Fibroblast of skin of left quadriceps (primary cell): ENCODE data around the gene SAXO1.
"Not testable (repeated sequence)": the region's sequence is repeated elsewhere in the genome, so short reads cannot be mapped to it uniquely, and the experiment has no call there.

Source experiments
- DNase-seq, 2 experiments: peaks; one replicate each; pipeline ENCODE4 v3.0.0-alpha.2; 2013; ENCODE audit warnings: low read depth in 2 of 2

The SAXO1 gene

DNA sequence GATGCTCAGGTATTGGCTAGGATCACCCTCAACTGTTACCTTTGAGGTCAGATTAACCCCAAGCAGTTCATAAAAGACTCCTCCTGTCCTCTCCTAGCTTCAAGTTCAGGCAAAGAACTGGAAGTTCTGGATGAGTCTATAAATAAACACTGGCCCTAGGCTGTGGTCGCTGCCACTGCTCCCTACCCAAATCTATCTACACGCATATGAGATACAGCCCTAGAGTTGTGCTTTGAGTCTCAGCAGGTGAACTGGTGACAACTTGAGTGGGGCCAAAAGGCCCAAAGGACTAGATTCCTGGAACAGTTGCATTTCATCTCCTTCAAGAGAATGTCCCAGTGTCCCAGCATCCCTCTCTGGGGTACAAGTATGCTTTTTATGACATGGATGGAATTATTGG lies 62.6 kb downstream of the SAXO1 start:
- no peak for DNase-seq

DNA sequence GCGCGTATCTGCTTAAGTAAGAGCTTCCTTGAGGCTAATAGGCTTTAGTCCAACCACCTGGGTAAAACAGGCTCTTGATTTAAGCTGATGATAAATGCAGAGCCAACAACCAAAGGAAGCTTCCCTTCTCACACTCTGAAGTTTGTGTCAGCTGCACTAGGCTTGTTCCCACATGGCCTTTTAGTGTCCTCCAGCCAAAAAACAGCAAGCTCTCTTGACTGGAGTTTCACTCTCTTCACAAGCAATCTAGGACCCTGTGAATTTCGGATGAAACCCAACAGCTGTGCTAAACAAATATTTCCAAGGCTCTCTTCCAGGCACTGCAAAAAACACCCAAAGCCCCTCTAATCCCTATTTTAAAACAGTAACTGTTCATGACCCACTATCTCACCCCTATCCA lies 63.9 kb downstream of the SAXO1 start:
- DNase-seq: no peak

DNA sequence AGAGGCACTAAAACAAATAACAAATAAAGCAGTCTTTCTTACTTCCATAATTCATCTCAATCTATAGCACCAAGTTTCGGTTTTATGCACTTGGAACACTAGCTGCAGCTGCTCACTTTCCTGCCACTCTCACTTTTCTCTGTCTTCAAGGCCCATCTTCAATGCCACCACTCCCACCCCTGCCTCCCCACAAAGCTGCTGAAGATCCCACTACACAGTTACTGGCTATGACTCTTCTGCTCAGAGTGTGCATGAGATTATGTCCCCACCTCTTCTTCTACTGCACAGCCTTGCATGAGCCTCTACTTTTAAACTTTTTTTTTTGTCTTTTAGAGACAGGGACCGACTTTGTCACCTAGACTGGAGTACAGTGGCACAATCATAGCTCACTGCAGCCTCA lies 77.4 kb downstream of the SAXO1 start:
- no peak for DNase-seq

DNA sequence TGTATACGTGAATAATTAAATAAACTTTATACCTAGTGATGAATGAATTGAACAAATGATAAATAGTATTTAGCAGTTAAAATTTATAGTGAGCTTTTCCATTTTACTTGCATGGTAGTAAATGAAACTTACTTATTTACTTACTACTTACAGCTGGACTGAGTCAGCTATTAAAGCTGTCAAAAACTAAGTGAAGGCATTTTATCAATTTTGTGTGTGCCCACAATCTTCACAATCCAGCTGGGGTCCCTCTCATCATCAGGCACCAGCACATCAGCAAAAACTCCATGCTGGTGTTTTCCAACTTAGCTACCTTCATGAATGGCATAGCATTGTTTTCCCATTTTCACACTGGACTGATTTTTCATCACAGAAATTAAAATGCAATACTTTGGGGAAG lies 81.1 kb downstream of the SAXO1 start:
- DNase-seq: no peak

DNA sequence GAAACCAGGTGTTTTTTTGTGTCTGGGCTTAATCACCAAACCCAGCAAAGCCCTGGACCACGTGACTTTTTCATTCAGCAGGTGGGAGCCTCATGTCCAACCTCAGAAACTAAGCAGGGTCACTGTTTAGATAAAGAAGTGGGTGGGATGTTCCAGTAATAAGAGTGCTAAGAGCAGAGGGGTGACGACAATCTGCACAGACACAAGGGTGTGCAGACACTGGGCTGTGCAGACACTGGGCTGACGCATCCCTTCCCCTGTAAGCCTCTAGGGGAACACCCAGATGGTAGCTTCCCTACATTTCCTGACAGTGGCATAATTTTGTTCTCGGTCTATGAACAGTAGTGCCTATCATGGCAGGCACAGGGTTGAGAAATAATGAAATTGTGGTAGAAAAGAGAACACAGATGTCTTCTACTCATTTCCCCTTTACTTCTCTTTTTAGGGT lies 85.1 kb downstream of the SAXO1 start:
- DNase-seq: no peak

DNA sequence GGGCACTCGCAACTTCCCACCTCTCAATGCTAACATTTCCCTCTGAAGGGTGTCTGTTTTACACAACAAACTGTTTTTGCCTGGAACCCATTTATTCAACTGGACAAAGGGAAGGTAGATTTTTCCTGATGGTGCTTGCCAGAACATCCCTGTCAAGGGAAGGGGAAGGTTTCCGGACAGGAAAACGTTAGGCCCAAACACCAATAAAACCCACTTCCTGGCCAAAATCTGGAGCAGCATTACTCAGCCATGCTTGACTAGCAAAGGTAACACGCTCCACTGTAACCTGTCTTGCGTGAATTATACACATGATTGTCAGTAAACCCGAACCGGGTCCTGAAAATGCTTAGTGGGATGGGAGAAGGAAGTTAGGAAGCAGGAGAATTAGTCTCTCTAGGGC lies 90.2 kb downstream of the SAXO1 start:
- no peak for DNase-seq

DNA sequence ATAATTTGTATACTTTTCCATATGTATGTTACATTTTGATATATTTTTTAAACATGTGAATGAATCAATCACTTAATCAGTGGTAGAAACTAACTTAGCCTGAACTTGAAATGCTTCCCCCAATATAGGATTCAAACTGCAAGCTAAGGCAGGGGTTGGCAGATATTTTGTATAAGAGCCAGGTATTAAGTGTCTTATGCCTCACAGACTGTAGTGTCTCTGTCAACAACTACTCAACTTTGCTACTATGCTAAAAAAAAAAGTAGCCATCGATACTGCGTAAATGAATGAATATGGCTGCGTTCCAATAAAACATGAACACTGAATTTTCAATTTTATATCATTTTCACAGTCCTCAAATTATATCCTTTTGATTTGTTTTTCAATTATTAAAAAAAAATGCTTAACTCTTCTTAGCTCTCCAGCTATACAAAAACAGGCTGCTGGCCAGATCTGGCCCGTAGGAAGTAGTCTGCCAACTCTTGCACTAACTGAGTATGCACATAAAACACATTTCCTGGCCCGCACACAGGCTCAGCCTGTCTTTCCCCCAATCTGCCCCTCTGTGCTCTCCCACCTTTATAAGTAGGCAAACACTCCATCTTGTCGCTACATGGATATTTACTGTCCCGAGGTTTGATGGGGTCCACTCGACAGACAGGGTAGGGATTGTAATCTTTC lies 91.8 kb downstream of the SAXO1 start:
- DNase-seq: no peak

DNA sequence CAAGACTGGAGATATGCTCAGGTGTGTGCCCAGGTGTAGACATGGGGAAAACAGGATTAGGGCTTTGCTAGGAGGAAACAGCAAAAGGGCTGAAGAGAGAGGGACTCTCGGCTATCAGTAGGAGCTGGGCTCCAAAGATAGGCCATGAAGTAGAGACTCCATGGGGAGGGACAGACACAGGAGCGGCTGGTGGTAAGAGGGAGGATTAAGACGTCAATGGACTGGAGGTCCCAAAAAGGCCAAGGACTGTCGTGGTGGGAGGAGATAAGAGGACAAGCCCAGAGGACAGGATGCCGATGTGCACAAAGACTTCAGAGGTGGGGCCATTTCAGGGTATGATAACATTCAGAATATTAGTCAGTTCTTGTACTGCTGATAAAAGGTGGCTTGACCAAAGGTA lies 93.1 kb downstream of the SAXO1 start:
- DNase-seq: no peak

DNA sequence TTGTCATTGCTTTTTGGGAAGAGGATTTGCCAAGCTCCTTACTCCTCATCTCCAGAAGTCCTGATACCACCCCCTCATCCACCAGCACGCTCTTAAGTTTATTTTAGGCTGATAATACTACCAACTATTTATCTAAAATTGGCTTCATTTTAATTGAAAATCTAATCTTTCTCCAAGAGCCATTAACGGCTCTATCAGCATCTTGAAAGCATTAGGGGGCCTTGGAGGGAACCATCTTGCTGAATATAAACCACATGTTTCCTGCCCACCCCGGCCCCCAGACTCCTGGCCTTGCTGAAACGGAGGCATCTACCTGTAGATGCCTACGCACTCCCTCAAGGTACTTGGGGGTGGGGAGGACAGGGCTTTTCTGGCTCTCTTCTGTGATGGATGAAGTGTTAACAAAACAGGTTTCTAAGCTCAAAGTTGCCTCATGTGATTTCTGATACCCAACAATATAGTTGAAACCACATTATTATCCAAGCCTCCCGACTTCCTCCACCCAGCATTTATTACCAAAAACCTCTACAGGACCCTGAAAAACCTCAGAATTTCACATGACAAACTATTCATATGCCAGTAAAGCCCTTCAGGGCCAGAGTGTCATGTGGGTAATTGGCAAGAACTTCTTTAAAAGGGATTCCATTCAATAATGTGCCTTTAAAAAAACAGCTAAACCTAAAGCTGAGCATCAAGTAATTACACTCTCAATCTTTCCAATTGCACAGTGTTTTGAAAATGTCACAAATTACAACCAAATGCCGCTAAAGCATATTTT lies 96.7 kb downstream of the SAXO1 start:
- DNase-seq: no peak

DNA sequence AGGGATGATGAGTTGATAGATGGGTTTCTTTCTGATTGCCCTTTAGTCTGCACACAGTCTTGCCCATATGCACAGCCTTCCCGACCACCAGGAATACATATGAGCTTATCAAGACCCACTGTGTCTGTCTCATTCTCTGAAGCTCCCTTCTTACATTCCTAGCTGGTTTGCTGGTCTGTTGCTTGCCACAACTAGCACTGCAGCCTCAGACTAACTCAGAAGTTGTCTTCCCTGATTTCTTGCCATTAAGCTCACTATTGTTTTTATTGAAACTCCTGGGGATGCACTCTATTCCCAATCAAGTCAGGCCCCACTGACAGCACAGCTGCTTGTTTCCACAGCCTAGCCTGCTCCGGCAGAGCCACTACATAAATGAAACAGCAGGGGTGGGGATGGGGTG lies 97.5 kb downstream of the SAXO1 start:
- DNase-seq: no peak

DNA sequence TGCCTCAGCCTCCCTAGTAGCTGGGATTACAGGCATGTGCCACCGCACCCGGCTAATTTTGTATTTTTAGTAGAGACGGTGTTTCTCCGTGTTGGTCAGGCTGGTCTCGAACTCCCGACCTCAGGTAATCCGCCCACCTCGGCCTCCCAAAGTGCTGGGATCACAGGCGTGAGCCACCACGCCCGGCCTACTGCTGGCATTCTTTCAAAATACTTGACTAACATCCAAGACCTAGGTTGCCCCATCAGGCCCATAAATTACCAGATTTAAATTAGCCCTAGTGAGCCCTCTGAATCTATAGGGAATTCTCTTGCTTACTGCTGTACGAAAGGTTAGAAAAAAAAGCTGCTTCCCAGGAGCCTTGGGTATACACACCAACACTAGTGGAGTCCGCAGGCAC lies 102.4 kb downstream of the SAXO1 start:
- not testable (repeated sequence) for DNase-seq

DNA sequence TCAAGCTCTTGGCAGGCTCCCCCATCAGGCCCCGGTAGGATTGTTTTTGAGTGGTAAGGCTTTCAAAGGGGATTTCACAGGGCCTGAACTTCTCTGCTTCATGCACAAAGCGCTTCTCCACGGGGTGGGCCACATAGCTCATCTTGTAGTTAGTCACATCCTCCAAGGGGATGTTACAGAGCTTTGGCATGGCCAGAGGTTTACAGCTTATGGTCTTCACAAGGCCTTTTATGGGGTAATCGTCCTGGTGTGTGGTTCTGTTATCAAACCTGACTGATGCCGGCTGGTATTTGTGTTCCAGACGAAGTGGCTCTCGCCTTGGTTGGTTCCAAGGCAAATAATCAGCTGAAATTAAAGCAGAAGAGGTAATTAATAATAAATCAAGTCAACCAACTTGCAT lies 104.3 kb downstream of the SAXO1 start:
- DNase-seq: no peak

DNA sequence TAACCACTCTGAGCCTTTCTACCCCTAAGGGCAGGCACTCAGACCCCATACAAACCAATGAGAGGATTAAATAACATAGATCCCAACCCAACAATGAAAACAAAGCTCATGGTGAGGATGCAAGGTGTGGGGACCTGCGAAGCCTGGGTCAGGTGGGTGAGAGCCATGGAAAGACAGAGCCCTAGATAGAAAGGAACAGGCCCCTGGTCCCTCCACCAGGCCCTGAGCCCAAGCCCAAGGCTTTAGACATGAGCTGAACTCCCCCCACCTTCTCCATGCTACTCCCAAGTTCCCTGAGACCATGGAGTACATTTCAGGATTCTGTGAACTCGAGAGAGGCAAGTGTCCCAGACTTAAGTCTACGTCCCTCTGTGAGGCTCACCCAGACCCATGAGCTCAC lies 106.5 kb downstream of the SAXO1 start:
- no peak for DNase-seq

DNA sequence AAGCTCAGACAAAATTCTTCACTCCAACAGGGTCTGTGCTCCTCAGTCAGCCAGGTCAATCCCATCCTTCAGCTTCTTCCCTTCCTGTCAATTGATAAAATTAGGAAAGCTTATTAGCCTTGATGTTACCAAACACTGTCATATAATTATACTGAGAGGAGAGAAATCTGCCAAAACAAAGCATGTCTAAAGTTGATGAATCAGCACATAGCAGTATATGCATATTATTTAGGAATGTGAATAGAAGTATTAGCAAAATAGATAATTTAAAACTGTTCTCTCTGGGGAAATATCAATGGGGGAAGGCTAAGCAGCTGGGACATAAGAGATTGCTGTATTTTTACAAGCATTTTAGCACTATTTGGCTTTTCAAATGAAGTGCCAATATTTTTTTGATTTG lies 107.1 kb downstream of the SAXO1 start:
- DNase-seq: no peak

DNA sequence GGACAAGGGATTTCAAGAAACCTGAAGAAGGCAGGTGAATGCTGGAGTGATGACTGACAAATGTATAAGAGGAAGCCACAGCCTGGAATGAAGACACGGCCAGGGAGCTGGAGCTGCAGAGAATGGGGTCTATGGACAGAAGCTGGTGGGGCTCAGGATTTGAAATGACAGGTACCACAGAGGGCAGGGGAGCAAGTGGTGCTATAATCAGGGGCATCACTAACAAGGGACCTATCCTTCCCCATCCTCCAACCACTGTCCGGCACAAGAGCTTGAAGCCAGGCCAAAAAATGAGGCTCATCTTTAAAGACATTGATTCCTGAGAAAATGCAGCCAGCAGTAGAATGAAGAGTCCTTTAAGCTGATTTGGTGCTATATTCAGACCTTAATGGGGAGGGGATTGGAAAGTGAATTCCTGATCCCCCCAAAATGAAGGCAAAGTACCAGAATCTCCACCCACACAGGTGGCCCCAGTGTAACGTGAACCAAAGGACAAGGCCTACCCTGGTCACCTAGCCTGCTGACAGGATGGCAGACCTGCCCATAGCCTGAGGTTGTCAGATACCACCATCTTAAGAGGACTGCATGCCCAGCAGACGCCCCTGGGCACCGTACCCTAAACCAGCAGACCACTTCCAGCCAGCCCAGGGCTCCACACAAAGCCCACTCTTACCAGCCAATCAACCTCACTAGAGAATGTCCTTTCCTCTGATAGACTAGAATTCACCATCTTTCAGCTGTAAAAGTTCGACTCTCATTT lies 109.2 kb downstream of the SAXO1 start:
- no peak for DNase-seq

DNA sequence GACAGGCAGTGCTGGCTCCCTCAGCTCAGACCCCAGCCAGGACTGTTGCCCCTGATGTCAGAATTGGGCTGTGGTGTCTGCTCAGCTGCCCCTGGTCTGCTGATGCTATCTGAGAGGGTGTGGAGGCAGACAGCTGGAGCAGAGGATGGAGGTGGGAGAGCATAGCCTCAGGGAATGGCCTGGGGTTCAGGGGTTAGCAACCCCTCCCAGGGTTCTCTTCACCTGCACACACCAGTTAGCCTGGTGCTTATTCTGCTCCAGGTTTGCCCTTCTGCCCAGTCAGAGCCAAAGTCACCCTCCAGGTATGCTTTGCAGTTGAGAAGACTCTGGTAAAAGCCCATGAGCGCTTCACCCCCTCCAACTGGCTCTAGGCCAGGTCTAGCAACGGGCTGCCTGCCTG lies 109.8 kb downstream of the SAXO1 start:
- no peak for DNase-seq

DNA sequence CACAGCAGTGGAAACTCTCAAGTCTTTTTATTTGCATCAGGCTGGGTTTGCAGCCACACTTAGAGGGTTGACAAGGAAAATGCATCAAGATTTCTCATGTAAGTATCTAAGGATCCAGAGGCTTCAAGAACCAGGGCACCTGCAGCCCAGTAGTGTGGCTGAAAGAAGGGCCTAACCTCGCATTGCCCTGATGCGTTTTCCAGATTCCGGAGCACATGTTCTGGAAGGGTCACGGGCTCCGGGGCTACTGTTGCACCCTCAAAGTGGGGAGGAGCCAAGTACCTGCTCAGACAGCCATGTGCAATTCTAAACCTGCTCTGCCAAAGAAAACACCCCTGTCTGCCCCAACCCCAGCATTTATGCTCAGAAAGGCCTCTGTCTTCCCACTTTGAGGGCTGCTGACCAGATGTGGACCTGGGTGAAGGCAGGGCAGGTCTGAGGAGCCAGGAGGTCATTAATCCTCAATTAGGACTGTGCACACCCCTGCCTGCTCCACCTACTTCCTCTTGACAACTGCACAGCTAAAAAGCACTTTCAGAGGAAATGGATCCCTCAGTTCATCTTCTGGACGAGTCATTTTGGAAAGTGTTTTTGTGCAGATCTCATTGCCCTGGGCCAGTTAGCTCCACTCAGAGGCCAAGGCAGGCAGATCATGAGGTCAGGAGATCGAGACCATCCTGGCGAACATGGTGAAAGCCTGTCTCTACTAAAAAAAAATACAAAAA lies 110.7 kb downstream of the SAXO1 start:
- DNase-seq: no peak

DNA sequence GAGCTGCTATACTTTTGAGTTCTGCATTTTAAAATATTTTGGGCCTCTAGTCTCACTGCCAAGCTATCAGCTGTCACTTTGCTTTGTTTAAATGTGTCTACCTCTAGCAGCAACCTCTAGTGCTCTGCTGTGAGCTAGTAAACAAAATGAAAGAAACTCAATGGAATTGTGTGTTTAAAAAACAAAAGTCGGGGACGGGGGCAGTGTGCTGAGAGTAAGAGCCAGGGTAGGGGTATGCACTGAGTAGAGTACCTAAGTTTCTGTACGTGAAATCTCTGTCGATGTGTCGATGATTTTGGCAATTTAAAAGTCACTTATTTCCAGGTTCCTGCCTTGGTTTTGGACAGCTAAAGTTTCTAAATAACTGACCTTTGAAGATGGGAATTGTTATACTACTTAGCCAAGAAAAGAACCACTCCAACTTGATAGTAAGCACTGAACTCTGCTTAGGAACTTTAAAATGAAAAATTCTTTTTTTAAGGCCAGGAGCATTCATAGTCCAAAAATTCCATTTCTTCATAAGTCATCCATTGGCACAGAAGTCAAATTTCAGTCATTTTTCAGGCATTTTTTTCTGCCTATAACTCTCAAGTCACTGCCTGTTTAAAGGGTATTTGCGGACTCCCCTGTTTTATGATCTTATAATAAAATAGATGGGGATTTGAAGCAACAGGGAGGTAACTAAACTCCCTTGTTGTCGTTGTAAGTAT lies 111.5 kb downstream of the SAXO1 start:
- DNase-seq: no peak

DNA sequence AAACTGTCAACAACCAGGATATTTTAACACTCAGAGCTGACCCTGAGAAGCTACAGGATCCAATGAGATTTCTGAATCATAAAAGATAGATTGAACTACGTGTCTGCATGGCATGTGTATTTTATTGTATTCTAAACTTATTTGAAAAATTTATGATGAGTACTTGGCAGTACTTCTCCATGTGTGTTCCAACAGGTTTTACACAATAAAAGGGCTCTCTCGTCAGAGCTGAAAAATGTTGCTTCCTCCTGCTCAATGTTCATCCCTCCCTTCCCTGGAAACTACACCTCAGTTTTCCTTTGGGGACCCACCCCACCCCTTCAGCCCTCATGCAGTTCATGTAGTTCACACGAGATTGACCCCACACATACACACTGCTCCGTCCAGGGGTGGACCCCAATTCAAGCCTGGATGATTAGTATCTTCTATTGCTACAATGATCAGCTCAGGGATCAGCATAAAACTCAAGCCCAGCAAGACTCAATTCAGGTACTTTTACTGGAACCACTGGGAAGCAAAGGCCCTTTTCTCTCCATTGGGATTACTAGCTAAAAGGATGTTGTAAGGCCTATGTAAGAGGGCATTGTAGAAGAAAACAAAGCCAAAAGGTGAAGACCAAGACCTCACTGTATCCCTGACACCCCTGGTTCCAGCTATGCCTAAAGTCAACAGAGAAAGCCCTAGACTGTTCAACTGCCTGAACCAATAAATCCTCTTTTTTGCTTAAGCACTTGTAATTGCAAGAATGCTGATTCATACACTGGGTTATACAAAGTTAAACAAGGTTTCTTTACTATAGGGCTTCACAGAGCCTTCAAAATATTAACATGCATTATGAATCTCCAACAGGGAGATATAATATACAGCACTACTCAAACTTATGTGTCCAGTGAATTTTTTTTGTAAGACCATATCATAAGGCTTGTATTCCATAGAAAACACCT lies 112.6 kb downstream of the SAXO1 start:
- peak; percentile 46 to 52 for DNase-seq

DNA sequence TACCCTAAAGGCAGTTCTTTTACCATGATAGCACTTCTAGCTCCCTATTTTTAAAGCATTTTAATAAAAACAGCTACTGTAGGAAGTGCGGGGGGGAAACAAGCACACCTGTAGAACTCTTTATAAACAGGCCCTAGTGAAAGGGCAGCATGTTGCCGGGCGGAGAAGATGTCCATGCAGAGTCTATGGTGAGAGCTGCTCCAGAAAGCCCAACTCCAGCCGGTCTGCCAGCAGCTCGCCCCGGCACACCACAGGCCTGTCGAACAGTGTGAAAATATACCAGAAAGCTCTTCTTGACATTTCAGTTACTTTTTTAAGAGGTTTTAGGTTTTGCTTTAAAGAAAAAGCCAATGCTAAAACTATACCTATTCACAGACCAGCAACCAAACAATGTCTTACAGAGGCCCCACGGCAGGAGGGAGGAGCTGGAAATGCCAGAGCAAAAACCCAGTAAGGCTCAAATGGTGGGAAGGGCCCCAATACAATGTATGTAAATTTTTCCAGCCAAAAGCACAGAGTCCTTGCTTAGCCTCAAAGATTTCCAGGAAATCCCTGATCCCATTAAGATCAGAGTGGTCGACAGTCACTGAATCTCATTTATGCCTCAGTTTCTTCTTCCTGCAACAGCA lies 121.2 kb downstream of the SAXO1 start:
- no peak for DNase-seq
